ENCODE measurements around the gene ANKRD66. TPM values are rescaled to one million over a fixed set of nuclear protein-coding genes. Genes with fewer than 3 reads are reported as not detected.

The ANKRD66 gene
- total and polyA plus RNA-seq, 2 experiments from 2014 or later = not detected

- Histone ChIP-seq H3K4me3 (no peak overlapping the region), H3K27me3 (no peaks in the 10 kb centered on the region), H3K4me1 (ENCODE audit: low read depth) (no peaks in the 10 kb centered on the region), H3K9me3 (ENCODE audit: low read depth) (no peaks in the 10 kb centered on the region), H3K36me3 (no peaks in the 10 kb centered on the region), H3K27ac (no peak overlapping the region)
- DNase-seq (ENCODE audit: low read depth in 1 of 2, low spot score in 1 of 2) = no peak
- TF ChIP-seq, protein P1, sequence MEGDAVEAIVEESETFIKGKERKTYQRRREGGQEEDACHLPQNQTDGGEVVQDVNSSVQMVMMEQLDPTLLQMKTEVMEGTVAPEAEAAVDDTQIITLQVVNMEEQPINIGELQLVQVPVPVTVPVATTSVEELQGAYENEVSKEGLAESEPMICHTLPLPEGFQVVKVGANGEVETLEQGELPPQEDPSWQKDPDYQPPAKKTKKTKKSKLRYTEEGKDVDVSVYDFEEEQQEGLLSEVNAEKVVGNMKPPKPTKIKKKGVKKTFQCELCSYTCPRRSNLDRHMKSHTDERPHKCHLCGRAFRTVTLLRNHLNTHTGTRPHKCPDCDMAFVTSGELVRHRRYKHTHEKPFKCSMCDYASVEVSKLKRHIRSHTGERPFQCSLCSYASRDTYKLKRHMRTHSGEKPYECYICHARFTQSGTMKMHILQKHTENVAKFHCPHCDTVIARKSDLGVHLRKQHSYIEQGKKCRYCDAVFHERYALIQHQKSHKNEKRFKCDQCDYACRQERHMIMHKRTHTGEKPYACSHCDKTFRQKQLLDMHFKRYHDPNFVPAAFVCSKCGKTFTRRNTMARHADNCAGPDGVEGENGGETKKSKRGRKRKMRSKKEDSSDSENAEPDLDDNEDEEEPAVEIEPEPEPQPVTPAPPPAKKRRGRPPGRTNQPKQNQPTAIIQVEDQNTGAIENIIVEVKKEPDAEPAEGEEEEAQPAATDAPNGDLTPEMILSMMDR (IDR thresholded peaks at IDR 0.05; ENCODE audit: low read depth, low read length) = no peak
Measured at GRCh38 chr6:46784535-46784934, 37.8 kb downstream of the ANKRD66 start.

DNA sequence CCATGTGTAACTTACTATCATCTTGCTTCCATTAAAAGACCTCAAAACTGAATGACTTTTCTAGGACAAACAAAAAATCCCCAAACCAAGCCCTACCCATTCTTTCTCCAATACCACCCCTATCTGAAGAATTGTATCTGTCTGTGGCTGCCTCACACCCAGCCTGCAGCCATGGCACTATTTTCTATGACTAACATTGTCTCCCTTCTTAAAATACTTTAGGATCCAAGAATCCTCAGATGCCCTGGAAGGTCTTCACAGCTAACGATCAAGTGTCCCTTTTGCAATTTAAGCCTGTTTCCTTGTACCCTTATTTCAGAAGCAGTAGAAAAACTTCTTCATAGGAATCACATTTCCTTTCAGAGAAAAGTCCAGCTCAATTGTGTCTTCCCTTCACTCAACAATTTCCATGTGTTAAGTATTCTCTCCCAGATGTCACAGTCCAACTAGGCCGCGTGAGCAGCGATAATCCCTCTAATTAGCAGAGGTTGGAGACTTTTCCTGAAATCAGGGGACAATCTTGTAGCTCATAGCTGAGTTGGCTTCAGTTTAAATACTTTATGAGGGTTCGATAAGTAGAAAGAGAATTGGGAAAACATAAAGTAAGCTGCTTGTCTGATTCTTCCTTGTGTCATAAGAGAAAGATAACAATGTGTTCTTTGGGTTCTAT lies 41.3 kb downstream of the ANKRD66 start:
- H3K36me3 ChIP-seq = no peaks in the 10 kb centered on the region
- TF ChIP-seq, protein P1 (IDR thresholded peaks at IDR 0.05; ENCODE audit: low read depth, low read length) = no peak

GRCh38 chr6:46788791-46789190 lies 42.1 kb downstream of the ANKRD66 start:
- Histone ChIP-seq H3K27me3 (no peaks in the 10 kb centered on the region), H3K36me3 (no peaks in the 10 kb centered on the region), H3K4me3 (no peak overlapping the region), H3K9me3 (ENCODE audit: low read depth) (no peaks in the 10 kb centered on the region), H3K27ac (no peak overlapping the region), H3K4me1 (ENCODE audit: low read depth) (no peaks in the 10 kb centered on the region)
- TF ChIP-seq, protein P1 (IDR thresholded peaks at IDR 0.05; ENCODE audit: low read depth, low read length) = no peak
- DNase-seq (ENCODE audit: low read depth in 1 of 2, low spot score in 1 of 2) = no peak

More for the DNA sequence above, 41.3 kb downstream of the ANKRD66 start:
- Histone ChIP-seq H3K27ac (no peak overlapping the region), H3K4me1 (ENCODE audit: low read depth) (no peaks in the 10 kb centered on the region), H3K27me3 (no peaks in the 10 kb centered on the region), H3K9me3 (ENCODE audit: low read depth) (no peaks in the 10 kb centered on the region), H3K4me3 (no peak overlapping the region)
- no peak for DNase-seq (ENCODE audit: low read depth in 1 of 2, low spot score in 1 of 2)

DNA sequence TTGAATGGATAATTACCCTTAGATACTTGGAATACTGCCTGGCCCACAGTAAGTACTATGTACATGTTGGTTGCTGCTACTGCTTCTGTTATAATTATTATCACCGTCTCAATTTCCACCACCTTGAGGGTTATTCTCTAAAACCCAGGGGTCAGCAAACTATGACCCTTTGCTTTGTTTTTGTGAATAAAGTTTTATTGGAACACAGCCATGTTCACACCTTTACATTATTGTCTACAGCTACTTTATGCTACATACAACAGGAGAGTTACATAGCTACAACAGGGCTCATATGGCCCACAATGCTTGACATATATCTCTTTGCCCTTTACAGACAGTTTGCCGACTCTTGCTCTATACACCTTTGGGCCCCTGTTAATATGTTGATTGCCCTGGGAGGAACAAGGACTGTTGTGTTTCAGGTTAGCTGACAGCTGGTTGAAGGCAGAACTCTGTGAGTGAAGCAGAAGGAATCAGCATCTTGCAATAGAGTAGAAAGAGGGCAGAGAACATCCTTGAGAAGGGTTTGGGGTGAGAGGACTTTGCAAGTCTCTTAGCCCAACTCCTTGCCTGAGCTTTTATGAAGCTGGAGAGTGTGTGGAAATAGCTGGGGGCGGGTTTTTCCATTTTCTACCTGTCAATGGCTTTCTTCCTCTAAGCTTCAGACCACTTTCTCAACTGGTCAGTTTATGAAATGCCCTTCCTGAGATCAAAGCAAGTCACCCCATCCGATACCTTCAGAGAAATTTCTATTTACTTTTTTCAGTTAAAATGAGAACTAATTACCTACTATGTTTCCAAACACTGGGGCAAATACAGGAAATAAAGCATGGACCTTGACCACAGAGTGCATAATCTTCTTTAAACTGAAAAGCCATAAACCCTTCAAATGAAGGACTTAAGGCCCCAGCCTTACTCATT lies 43.0 kb downstream of the ANKRD66 start:
- no peak overlapping the region for H3K27ac ChIP-seq
- TF ChIP-seq, protein P1 (IDR thresholded peaks at IDR 0.05; ENCODE audit: low read depth, low read length) = no peak

DNA sequence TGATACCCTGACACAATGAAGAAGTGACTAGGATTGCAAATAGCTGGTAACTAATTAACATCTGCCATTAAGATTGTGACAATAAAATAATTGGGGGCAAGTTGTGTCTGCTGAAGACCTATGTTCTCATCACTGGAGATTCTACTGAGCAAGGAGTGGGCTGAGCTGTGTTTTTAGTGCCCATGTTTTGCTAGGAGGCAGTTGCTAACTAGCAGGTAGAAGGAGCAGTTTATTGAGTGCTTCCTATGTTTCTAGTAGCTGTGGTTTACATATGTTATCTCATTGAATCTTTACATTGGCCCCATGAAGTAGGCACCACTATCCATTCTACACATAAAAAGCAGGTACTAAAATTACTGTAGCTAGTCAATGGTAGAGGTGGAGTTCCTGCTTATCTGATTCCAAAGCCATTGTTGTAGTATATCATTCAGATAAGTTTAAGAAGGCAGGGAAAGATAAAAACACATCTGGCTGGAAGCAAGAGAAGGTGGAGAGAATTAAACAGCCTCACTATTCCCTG lies 43.7 kb downstream of the ANKRD66 start:
- no peaks in the 10 kb centered on the region for H3K36me3 ChIP-seq
- H3K4me3 ChIP-seq = no peak overlapping the region
- H3K27me3 ChIP-seq = no peaks in the 10 kb centered on the region
- TF ChIP-seq, protein P1 (IDR thresholded peaks at IDR 0.05; ENCODE audit: low read depth, low read length) = no peak
- no peak for DNase-seq (ENCODE audit: low read depth in 1 of 2, low spot score in 1 of 2)
- H3K27ac ChIP-seq = no peak overlapping the region
- no peaks in the 10 kb centered on the region for H3K9me3 ChIP-seq (ENCODE audit: low read depth)
- H3K4me1 ChIP-seq (ENCODE audit: low read depth) = no peaks in the 10 kb centered on the region

More for the DNA sequence above, 43.0 kb downstream of the ANKRD66 start:
- Histone ChIP-seq H3K4me3 (no peak overlapping the region), H3K4me1 (ENCODE audit: low read depth) (no peaks in the 10 kb centered on the region), H3K36me3 (no peaks in the 10 kb centered on the region), H3K27me3 (no peaks in the 10 kb centered on the region), H3K9me3 (ENCODE audit: low read depth) (no peaks in the 10 kb centered on the region)
- DNase-seq (ENCODE audit: low read depth in 1 of 2, low spot score in 1 of 2) = no peak
